HUES6 (cell line): Measurements from ENCODE around the gene GOLGA8Q.
"Not testable (repeated sequence)": the region's sequence is repeated elsewhere in the genome, so short reads cannot be mapped to it uniquely, and the experiment has no call there.

Experiments used
- H3K27ac ChIP-seq: 2 replicates; pipeline ENCODE4 v1.7.0; 2013; ENCODE audit warnings: low read depth, mild to moderate bottlenecking, low read length, inconsistent platforms
- H3K27me3 ChIP-seq: 2 replicates; pipeline ENCODE4 v1.6.1; 2013; ENCODE audit warnings: low read length; ENCODE audit not compliant: control insufficient read depth, insufficient read depth
- H3K36me3 ChIP-seq: 2 replicates; pipeline ENCODE4 v1.6.1; 2013; ENCODE audit warnings: low read length; ENCODE audit not compliant: control insufficient read depth, insufficient read depth
- H3K4me1 ChIP-seq: 2 replicates; pipeline ENCODE4 v1.6.1; 2013; ENCODE audit warnings: low read length; ENCODE audit not compliant: control insufficient read depth, insufficient read depth
- H3K4me3 ChIP-seq: 2 replicates; pipeline ENCODE4 v1.5.1; 2013; ENCODE audit warnings: low read depth, low read length
- H3K9ac ChIP-seq: one replicate; pipeline ENCODE4 v1.6.1; 2013; ENCODE audit warnings: mild to moderate bottlenecking, low read length
- H3K9me3 ChIP-seq: 2 replicates; pipeline ENCODE4 v1.6.1; 2013; ENCODE audit warnings: low read depth, low read length; ENCODE audit not compliant: control insufficient read depth, insufficient read depth

GOLGA8Q gene, protein sequence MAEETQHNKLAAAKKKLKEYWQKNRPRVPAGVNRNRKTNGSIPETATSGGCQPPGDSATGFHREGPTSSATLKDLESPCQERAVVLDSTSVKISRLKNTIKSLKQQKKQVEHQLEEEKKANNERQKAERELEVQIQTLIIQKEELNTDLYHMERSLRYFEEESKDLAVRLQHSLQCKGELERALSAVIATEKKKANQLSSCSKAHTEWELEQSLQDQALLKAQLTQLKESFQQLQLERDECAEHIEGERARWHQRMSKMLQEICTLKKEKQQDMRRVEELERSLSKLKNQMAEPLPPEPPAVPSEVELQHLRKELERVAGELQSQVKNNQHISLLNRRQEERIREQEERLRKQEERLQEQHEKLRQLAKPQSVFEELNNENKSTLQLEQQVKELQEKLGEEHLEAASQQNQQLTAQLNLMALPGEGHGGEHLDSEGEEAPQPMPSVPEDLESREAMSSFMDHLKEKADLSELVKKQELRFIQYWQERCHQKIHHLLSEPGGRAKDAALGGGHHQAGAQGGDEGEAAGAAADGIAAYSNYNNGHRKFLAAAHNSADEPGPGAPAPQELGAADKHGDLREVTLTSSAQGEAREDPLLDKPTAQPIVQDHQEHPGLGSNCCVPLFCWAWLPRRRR

DNA sequence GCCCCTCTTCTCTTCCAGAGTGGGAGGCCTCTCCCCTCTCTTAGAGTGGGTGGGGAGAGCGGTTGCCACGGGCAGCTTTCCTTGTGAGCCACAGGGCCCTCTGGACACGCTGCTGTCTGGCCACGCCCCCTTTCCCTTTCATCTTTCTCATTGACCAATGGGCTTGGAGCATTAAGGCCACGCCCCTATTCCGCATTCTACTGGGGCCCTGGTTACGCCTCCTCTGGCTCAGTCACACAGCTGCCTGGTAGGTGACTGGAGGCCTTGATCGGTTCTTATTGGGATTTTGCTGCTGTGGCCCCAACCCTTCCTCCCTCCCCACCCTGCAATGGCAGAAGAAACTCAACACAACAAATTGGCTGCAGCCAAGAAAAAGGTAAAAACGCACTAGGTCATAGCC is at the start of gene GOLGA8Q:
TSS of gene GOLGA8Q (plus strand) at position 301 of the 400 bp plus-strand sequence. CDS start at position 329, 28 bp downstream.
- H3K9ac ChIP-seq, H3K4me1 ChIP-seq, H3K27ac ChIP-seq: not testable (repeated sequence)

DNA sequence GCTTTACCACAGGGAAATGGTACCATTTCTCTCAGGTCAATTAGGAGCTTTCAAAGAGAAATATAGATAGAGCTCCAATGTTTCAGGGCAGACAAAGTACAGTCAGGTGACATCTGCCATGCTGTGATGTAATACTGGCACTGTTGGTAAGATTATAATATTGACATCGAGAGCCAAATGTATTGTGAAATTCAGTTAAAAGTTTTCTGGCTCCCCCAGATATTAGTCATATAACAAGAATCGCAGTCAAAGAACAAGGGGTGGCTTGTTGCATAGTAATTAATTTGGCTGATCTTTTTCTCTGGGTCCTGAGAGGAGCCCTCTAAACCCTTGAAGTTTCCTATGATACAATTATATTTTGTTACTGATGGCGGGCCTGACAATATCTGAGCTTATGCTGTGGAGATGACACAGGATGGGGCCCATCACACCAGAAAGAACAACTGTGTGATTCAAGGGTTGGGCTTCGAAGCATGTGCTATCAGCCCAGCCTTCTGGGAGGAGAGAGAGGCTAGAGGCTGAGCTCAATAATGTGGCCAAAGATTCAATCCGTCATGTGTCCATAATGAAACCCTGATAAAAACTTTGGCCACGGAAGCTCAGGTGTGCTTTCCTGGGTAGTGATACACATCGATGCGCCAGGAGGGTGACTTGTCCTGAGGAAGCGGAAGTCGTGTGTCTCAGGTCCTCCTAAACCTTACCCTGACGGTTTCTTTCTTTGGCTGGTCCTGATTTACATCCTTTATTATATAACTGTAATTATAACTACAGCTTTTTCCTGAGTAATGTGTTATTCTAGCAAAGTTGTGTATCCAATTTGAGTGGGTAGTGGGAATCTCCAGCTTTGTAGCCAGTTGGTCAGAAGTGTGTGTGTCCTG is 48.7 kb upstream of the GOLGA8Q start:
- H3K27ac ChIP-seq, H3K4me1 ChIP-seq, H3K4me3 ChIP-seq, H3K9ac ChIP-seq, H3K27me3 ChIP-seq, H3K36me3 ChIP-seq, H3K9me3 ChIP-seq: not testable (repeated sequence)

More for the DNA sequence above, at the start of gene GOLGA8Q:
- H3K27me3 ChIP-seq, H3K4me3 ChIP-seq, H3K9me3 ChIP-seq, H3K36me3 ChIP-seq: not testable (repeated sequence)

DNA sequence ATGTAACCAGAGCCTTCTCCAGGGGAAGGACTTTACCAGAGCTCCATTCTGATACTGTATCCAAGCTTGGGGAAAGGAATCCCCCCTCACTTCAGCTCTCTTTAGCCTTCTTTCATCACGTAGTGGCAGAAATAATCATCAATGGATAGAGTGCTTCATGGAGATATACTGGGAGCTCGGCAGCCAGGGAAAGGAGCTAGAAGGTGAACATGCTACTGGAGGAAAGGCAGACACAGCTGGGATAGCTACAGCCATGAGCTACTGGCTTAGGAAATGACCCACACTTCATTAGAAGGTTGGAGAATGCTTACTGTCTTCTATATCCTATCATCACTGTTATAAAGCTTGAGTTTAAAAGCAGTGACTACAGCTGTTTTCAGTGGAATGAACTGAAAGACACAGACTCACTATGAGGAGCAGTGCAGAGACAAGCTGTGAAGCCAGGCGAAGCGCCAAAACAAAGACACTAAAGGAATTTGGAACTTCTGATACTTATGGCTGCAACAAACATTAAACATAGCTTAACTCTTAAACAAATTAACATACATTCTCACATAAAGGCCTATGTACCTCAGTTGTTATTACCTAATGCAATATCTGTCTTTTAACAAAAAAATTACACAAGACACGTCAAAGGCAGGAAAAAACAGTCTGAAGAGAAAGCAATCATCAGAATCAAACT is 47.5 kb upstream of the GOLGA8Q start:
- H3K27ac ChIP-seq, H3K9me3 ChIP-seq, H3K9ac ChIP-seq, H3K36me3 ChIP-seq, H3K4me1 ChIP-seq, H3K4me3 ChIP-seq, H3K27me3 ChIP-seq: not testable (repeated sequence)

DNA sequence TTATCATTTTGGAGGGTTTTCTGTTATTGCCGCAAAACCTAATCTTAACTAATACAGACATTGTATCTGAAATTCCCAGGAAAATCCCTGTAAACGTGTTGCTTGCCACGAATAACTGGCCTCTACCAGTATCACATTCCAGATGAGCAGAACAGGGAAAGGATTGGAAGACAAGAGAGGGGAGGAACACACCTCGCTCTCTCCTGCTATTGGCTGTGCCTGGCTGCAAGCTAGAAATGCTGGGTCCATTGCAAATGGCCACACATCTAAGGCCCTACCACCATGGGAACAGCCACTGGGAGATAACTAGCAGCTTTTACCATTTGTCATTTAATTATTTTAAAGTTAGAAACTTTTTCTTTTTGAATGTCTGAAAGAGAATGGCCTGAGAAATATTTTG is 37.3 kb upstream of the GOLGA8Q start:
- not testable (repeated sequence) for H3K36me3 ChIP-seq, H3K4me3 ChIP-seq

DNA sequence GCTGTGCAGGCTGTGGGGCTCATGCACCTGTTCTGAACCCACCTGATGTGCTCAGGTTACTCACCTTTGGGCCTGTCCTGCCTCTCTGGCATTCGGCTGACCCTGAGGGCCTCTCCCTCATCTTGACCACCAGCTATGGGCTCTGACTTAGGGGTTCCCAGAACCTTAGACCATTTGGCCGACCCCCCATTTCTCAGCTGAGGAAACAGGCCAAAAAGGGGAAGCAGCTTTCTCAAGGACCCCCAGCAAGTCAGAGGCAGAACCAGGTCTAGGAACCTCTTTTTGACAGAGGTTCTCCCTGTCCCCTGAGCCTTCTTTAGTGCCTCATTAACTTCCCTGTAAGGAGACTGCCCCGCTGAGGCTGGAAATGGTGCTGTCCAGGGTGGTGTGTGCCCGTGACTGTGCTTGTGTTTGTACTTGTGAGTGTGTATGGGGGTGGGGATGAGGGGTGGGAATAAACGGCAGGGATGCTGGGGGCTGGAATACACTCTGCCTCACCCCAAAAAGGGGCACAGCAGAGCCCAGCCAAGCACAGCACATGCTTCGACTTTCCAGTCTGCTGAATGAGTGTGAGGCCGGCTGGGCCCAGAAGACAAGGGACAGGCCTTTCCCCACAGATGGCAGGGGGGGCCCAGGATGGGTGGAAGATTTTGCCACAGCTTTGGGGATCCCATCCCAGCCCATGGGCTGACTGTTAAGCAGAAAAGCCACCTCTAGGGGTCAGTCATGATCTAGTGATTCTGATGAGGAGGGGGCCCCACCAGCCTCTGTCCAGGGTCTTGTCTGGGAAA is 28.2 kb upstream of the GOLGA8Q start:
- not testable (repeated sequence) for H3K27me3 ChIP-seq, H3K4me3 ChIP-seq, H3K4me1 ChIP-seq, H3K9me3 ChIP-seq, H3K27ac ChIP-seq, H3K9ac ChIP-seq, H3K36me3 ChIP-seq

More for the DNA sequence above, 37.3 kb upstream of the GOLGA8Q start:
- not testable (repeated sequence) for H3K9ac ChIP-seq, H3K27me3 ChIP-seq, H3K9me3 ChIP-seq, H3K27ac ChIP-seq, H3K4me1 ChIP-seq

DNA sequence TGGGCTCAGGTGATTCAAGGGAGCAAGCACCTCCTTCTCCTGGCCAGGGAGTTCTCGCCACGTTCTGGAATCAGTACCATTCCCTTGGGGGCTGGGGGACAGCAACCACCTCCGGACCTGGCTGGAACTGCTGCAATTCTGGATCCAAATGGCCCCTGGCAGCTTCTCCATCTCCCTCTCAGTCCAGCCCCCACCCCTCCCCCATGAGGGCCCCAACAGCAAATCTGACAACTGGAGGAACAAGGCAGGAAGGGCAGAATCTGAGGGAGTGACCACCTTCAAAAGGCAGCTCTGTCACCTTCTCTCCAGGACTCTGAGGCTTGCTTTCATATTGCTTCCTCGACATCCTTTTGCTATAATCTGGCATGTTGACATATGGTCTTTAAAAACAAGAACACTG is 25.9 kb upstream of the GOLGA8Q start:
- H3K9me3 ChIP-seq, H3K9ac ChIP-seq, H3K36me3 ChIP-seq, H3K4me3 ChIP-seq, H3K4me1 ChIP-seq, H3K27ac ChIP-seq, H3K27me3 ChIP-seq: not testable (repeated sequence)

DNA sequence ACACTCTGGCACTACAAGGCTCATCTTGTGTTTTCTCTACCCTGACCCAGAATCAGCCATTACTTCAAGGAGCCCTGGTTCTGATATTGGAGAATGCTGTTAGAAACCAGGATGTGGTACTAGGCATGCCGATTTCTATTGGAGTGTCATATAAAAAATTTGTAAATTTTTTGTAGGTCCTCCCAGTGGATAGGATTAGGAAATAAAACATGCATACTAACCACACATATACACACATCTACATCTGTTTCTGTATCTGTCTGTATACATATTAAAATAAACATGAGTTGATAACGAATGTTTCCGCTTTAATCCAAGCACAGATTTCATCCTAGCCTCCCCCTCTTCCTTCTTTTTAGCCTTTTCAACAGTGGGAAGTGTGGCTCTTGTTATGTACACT is 22.8 kb upstream of the GOLGA8Q start:
- H3K9me3 ChIP-seq, H3K27ac ChIP-seq, H3K9ac ChIP-seq, H3K4me3 ChIP-seq, H3K4me1 ChIP-seq, H3K27me3 ChIP-seq, H3K36me3 ChIP-seq: not testable (repeated sequence)

DNA sequence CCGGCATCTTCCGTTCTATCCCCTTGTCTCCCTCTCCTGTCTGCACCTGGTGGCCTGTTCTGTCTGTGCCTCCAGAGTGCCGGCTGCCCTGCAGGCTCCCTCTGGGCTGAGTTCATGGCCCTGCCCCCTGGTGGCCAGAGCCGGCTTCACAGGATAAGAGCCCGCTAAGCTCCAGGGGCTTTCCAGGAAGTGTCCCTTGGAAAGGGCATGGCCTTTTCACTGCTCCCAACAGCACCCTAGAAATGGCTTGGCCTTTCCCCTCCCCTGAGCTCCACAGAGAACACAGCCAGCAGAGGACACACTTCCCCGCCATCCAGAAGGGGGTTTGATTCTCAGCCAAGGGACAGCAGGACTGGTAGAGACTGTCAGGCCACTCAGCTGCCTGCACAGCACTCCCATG is 15.1 kb downstream of the GOLGA8Q start:
- H3K4me3 ChIP-seq, H3K36me3 ChIP-seq: not testable (repeated sequence)

DNA sequence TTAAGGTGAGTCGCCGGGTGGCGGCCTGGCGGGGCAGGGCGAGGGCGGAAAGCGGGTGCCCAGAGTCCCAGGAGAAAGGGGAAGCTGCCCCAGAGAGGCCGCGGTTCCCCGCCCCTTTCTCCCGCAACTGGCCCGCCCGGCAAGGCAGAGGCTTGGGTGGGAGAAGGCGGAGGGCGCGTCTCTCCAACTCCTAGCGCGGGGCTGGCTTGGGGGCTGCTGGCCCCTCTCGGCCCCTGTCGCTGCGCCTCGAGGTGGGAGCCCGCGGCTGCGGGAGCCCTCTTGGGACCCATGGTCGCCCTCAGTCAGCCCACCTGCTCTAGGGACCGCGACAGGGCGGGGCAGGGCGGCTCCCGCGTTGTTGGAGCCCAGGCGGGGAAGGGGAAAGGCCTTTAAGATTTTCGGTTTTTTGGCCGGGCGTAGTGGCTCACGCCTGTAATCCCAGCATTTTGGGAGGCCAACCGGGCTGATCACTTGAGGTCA is 21.2 kb downstream of the GOLGA8Q start:
- not testable (repeated sequence) for H3K27me3 ChIP-seq, H3K4me3 ChIP-seq, H3K27ac ChIP-seq, H3K4me1 ChIP-seq, H3K36me3 ChIP-seq, H3K9ac ChIP-seq, H3K9me3 ChIP-seq

More for the DNA sequence above, 15.1 kb downstream of the GOLGA8Q start:
- H3K9ac ChIP-seq, H3K27me3 ChIP-seq, H3K9me3 ChIP-seq, H3K4me1 ChIP-seq, H3K27ac ChIP-seq: not testable (repeated sequence)

DNA sequence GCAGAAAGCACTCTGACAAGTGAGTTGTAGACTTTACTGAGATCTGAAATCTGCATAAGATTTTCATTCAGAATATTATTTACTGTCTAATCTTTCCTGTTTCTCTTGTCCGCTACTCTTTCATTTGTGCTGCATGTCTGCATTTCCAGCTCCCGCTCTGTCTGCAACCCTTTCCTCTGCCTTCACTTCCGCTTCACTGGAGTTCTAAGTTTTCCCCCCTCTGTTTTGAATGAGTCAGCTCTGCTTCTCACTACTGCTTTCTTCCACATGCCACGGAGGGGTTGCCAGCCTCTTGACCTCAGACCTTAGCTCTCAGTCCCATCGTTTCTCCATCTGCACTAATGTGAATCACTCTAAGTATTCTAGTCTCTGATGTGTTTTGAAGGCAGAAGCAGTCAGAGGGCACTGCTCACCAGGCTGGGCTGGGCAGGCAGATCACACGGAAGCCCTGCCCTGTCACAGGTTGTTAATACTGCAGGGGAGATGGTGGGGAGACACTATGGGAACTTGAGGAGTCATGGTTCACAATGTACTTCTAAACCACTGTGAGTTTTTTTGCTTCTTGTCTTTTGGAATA is 27.6 kb downstream of the GOLGA8Q start:
- not testable (repeated sequence) for H3K27ac ChIP-seq, H3K27me3 ChIP-seq, H3K9me3 ChIP-seq, H3K4me3 ChIP-seq, H3K9ac ChIP-seq, H3K36me3 ChIP-seq, H3K4me1 ChIP-seq
